ENCODE data around the gene COL5A1.
A peak's percentile ranks its signal among the peaks of the same experiment; 100 is the strongest.
"Not testable (repeated sequence)": the region's sequence is repeated elsewhere in the genome, so short reads cannot be mapped to it uniquely, and the experiment has no call there.

Gene COL5A1

GRCh38 chr9:134843740-134844139 lies 202.1 kb downstream of the COL5A1 start:
- FAIRE-seq = no peak
- DNase-seq (ENCODE audit: insufficient read length, low spot score) = no peak

- DNase-seq (ENCODE audit: insufficient read length, low spot score) (no peak), FAIRE-seq (no peak)
Measured at GRCh38 chr9:134844821-134845220, 203.2 kb downstream of the COL5A1 start.

- DNase-seq (ENCODE audit: insufficient read length, low spot score) (no peak), FAIRE-seq (no peak)
Measured at GRCh38 chr9:134846187-134846586, 204.6 kb downstream of the COL5A1 start.

GRCh38 chr9:134846699-134847098 lies 205.1 kb downstream of the COL5A1 start:
- FAIRE-seq (no peak), DNase-seq (ENCODE audit: insufficient read length, low spot score) (no peak)

- no peak for DNase-seq (ENCODE audit: insufficient read length, low spot score)
- no peak for FAIRE-seq
Measured at GRCh38 chr9:134847138-134847537, 205.5 kb downstream of the COL5A1 start.

GRCh38 chr9:134847752-134848432 lies 206.3 kb downstream of the COL5A1 start:
- no peak for FAIRE-seq

GRCh38 chr9:134848504-134848903 lies 206.9 kb downstream of the COL5A1 start:
- FAIRE-seq (no peak), DNase-seq (ENCODE audit: insufficient read length, low spot score) (no peak)

More at GRCh38 chr9:134847752-134848432, 206.3 kb downstream of the COL5A1 start:
- DNase-seq (ENCODE audit: insufficient read length, low spot score) = no peak

GRCh38 chr9:134850611-134851010 lies 209.0 kb downstream of the COL5A1 start:
- FAIRE-seq (no peak), DNase-seq (ENCODE audit: insufficient read length, low spot score) (no peak)

- DNase-seq (ENCODE audit: insufficient read length, low spot score) (no peak), FAIRE-seq (no peak)
Measured at GRCh38 chr9:134851020-134851419, 209.4 kb downstream of the COL5A1 start.

GRCh38 chr9:134852906-134853654 lies 211.5 kb downstream of the COL5A1 start:
- DNase-seq (ENCODE audit: insufficient read length, low spot score) = no peak
- no peak for FAIRE-seq

GRCh38 chr9:134853893-134854292 lies 212.3 kb downstream of the COL5A1 start:
- FAIRE-seq (no peak), DNase-seq (ENCODE audit: insufficient read length, low spot score) (no peak)

GRCh38 chr9:134854541-134854981 lies 213.0 kb downstream of the COL5A1 start:
- no peak for DNase-seq (ENCODE audit: insufficient read length, low spot score)
- FAIRE-seq = no peak

GRCh38 chr9:134855231-134855899 lies 213.8 kb downstream of the COL5A1 start:
- DNase-seq (ENCODE audit: insufficient read length, low spot score) (no peak), FAIRE-seq (no peak)

GRCh38 chr9:134855900-134856377 lies 214.3 kb downstream of the COL5A1 start:
- FAIRE-seq = no peak
- no peak for DNase-seq (ENCODE audit: insufficient read length, low spot score)

GRCh38 chr9:134857451-134857850 lies 215.8 kb downstream of the COL5A1 start:
- DNase-seq (ENCODE audit: insufficient read length, low spot score); FAIRE-seq: not testable (repeated sequence)

GRCh38 chr9:134858051-134858841 lies 216.6 kb downstream of the COL5A1 start:
- DNase-seq (ENCODE audit: insufficient read length, low spot score) (peak; percentile 56), FAIRE-seq (peak; percentile 97)

- DNase-seq (ENCODE audit: insufficient read length, low spot score) (no peak), FAIRE-seq (no peak)
Measured at GRCh38 chr9:134860510-134860909, 218.9 kb downstream of the COL5A1 start.

GRCh38 chr9:134861595-134862334 lies 220.2 kb downstream of the COL5A1 start:
- DNase-seq (ENCODE audit: insufficient read length, low spot score) = no peak
- no peak for FAIRE-seq

- no peak for FAIRE-seq
- no peak for DNase-seq (ENCODE audit: insufficient read length, low spot score)
Measured at GRCh38 chr9:134863306-134863902, 221.8 kb downstream of the COL5A1 start.

Data from GM19239 (cell line).